ENCODE data around the gene VTN. TPM values are rescaled to one million over a fixed set of nuclear protein-coding genes. Genes with fewer than 3 reads are reported as not detected.
A peak's percentile ranks its signal among the peaks of the same experiment; 100 is the strongest.

Gene VTN
- 1 to 10 TPM; 1.5 to 2.6 TPM for total RNA-seq
- polyA plus RNA-seq: 1 to 10 TPM in 1 of 2 donors, under 1 TPM in 1; 0.63 to 4.3 TPM
- long read RNA-seq, donor 1, transcript VTN-201 (8 exons, 2,149 nt): major isoform, 7 of 9 reads
- long read RNA-seq, donor 1, partial matches to known transcripts: 0 of 9 reads
- long read RNA-seq, donor 1, other reads (novel, unspliced or antisense): 2 of 9 reads
- long read RNA-seq, donor 2, partial matches to known transcripts: 0 of 4 reads
- long read RNA-seq, donor 2, other reads (novel, unspliced or antisense): 1 of 4 reads

DNA sequence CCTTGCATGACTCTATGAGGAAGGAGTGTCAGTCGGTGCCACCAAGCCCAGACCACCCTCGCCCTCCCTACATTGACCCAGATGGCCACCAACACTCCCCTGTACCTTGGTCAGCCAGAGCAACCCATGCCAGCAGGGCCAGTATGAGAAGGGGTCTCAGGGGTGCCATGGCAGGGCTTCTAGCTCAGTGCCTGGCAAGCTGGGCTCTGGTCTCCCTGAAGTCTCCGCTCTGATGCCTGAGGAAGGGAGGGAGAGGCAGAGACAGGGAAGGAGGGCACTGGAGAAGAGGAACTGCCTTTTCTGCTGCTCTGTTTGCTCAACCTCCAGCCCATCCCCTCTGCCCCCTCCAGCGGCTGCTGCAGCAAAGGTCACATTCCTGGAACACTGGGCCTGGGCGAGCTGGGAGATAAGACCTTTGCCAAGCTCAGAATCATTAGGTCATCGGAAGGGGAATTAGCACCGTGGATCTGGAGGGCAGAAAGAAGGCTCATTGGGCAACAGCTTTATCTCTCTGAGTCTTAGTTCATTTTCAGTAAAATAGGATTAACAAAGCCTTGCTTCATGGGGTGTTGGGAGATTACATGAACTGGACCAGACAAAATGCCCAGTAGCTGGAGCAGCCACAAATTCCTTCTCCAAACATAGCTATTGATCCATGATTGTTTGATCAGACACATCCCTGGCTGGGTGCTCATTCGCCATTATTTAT lies at the start of gene VTN:
VTN (minus strand) TSS at position 273 of the 709 bp plus-strand sequence; CDS start at position 169, 104 bp downstream.
- Histone ChIP-seq H3K9me3 (ENCODE audit: control insufficient read depth, low read length) (no peaks in the 10 kb centered on the region), H3K4me3 (ENCODE audit: low read length in 2 of 2) (no peak within 1 kb of the TSS), H3K27me3 (ENCODE audit: control insufficient read depth in 1 of 2, insufficient read depth in 2 of 2, low read length in 1 of 2) (no peaks in the 10 kb centered on the region), H3K27ac (ENCODE audit: low read depth in 1 of 2, low read length in 2 of 2) (peak within 1 kb of the TSS; percentile 31 to 46), H3K36me3 (ENCODE audit: control insufficient read depth in 1 of 2, insufficient read depth in 2 of 2, low read length in 1 of 2) (no peaks in the 10 kb centered on the region), H3K4me1 (ENCODE audit: control insufficient read depth in 1 of 2, insufficient read depth in 2 of 2, low read length in 2 of 2) (no peaks in the 10 kb centered on the region)
- WGBS, 2 donors: 21 to 22% methylated on average over 8 of the region's 8 CpGs
- no peak for DNase-seq
- intact Hi-C loops (cut with DNase I): no loop called here
- ATAC-seq (ENCODE audit: low FRiP score): no peak

- intact Hi-C loops (cut with DNase I): no loop called here
- Histone ChIP-seq H3K27ac (ENCODE audit: low read depth in 1 of 2, low read length in 2 of 2) (no peak overlapping the region), H3K4me3 (ENCODE audit: low read length in 2 of 2) (no peak overlapping the region), H3K4me1 (ENCODE audit: control insufficient read depth in 1 of 2, insufficient read depth in 2 of 2, low read length in 2 of 2) (no peaks in the 10 kb centered on the region), H3K9me3 (ENCODE audit: control insufficient read depth, low read length) (no peaks in the 10 kb centered on the region), H3K36me3 (ENCODE audit: control insufficient read depth in 1 of 2, insufficient read depth in 2 of 2, low read length in 1 of 2) (no peaks in the 10 kb centered on the region), H3K27me3 (ENCODE audit: control insufficient read depth in 1 of 2, insufficient read depth in 2 of 2, low read length in 1 of 2) (no peaks in the 10 kb centered on the region)
- peak; percentile 57 to 73 for DNase-seq
- no peak for ATAC-seq (ENCODE audit: low FRiP score)
- WGBS, 2 donors: 20 to 22% methylated on average over 13 of the region's 13 CpGs
Measured at GRCh38 chr17:28416703-28417311, 46.7 kb upstream of the VTN start.

DNA sequence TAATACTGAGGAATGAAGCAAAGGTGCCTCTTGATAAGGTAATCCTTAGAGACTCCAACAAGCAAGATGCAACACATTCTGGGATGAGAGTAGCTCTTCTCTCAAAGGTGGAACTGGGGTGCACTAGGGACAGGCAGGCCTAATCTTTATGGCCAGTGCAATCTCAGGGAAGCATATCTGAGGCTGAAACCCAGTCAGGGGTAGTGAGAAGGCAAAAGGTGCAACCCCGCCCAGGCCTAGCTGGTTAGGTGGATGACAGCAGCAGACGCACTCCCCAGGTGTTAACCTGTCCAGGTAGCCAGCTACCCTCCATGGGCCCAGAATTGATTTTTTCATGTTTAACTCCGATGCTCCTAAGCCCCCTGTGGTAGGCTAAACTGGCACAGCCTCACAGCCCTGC lies 45.8 kb upstream of the VTN start:
- DNase-seq (peak in 1 of 2 donors; percentile 53), ATAC-seq (ENCODE audit: low FRiP score) (no peak)
- H3K27me3 ChIP-seq (ENCODE audit: control insufficient read depth in 1 of 2, insufficient read depth in 2 of 2, low read length in 1 of 2): no peaks in the 10 kb centered on the region
- no peaks in the 10 kb centered on the region for H3K36me3 ChIP-seq (ENCODE audit: control insufficient read depth in 1 of 2, insufficient read depth in 2 of 2, low read length in 1 of 2)
- no peak overlapping the region for H3K4me3 ChIP-seq (ENCODE audit: low read length in 2 of 2)
- intact Hi-C loops (cut with DNase I): no loop called here
- no peaks in the 10 kb centered on the region for H3K4me1 ChIP-seq (ENCODE audit: control insufficient read depth in 1 of 2, insufficient read depth in 2 of 2, low read length in 2 of 2)
- no peak overlapping the region for H3K27ac ChIP-seq (ENCODE audit: low read depth in 1 of 2, low read length in 2 of 2)
- 77 to 87% methylated on average over 3 of the region's 3 CpGs for WGBS, 2 donors
- no peaks in the 10 kb centered on the region for H3K9me3 ChIP-seq (ENCODE audit: control insufficient read depth, low read length)

DNA sequence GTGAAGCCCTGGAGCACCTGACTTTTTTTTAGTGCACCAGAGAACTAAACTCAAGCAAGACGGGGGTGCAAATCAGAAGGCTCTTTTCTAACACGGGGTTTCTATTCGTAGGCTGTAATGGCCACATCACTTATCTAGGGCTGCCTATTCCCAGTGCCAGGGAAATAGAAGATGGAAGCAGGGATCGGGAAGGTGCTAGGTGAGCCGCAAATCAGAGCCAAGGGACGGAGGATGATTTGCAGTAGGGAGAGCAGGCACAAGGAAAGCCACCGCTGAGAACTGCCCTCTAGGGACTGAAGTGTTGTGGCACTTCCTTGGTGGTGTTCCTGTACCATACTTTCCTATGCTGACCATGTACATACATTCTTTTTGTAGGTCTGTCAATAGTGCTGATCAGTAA lies 43.7 kb upstream of the VTN start:
- DNase-seq (no peak), ATAC-seq (ENCODE audit: low FRiP score) (no peak)
- WGBS, 2 donors: 53 to 54% methylated on average over 7 of the region's 7 CpGs
- no peaks in the 10 kb centered on the region for H3K36me3 ChIP-seq (ENCODE audit: control insufficient read depth in 1 of 2, insufficient read depth in 2 of 2, low read length in 1 of 2)
- H3K4me3 ChIP-seq (ENCODE audit: low read length in 2 of 2): no peak overlapping the region
- no peaks in the 10 kb centered on the region for H3K4me1 ChIP-seq (ENCODE audit: control insufficient read depth in 1 of 2, insufficient read depth in 2 of 2, low read length in 2 of 2)
- no peaks in the 10 kb centered on the region for H3K9me3 ChIP-seq (ENCODE audit: control insufficient read depth, low read length)
- intact Hi-C loops (cut with DNase I): no loop called here
- H3K27me3 ChIP-seq (ENCODE audit: control insufficient read depth in 1 of 2, insufficient read depth in 2 of 2, low read length in 1 of 2): no peaks in the 10 kb centered on the region
- no peak overlapping the region for H3K27ac ChIP-seq (ENCODE audit: low read depth in 1 of 2, low read length in 2 of 2)

DNA sequence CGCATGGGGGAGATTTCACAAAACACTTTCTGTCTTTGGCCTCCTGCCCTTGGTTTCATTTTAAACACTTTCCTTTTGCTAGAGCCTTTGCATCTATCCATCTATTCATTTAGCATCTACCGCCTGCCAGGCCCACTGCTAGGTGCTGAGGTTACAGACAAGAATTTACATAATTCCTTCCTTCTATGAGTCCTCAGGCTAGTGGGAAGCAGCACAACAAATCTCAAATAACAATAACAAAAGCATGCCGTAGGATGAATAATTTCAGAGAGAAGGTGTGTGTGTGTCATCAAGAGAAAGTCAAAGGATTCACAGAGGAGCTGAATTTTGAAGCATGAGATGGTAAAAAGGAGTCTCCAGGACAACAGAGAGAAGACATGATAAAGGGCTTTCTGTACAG lies 42.0 kb upstream of the VTN start:
- Histone ChIP-seq H3K4me3 (ENCODE audit: low read length in 2 of 2) (no peak overlapping the region), H3K36me3 (ENCODE audit: control insufficient read depth in 1 of 2, insufficient read depth in 2 of 2, low read length in 1 of 2) (no peaks in the 10 kb centered on the region), H3K27me3 (ENCODE audit: control insufficient read depth in 1 of 2, insufficient read depth in 2 of 2, low read length in 1 of 2) (no peaks in the 10 kb centered on the region), H3K27ac (ENCODE audit: low read depth in 1 of 2, low read length in 2 of 2) (no peak overlapping the region), H3K4me1 (ENCODE audit: control insufficient read depth in 1 of 2, insufficient read depth in 2 of 2, low read length in 2 of 2) (no peaks in the 10 kb centered on the region), H3K9me3 (ENCODE audit: control insufficient read depth, low read length) (no peaks in the 10 kb centered on the region)
- ATAC-seq (ENCODE audit: low FRiP score): no peak
- 73 to 76% methylated on average over 3 of the region's 3 CpGs for WGBS, 2 donors
- no peak for DNase-seq
- intact Hi-C loops (cut with DNase I): no loop called here

GRCh38 chr17:28407974-28408306 lies 37.8 kb upstream of the VTN start:
- intact Hi-C loops (cut with DNase I): no loop called here
- H3K9me3 ChIP-seq (ENCODE audit: control insufficient read depth, low read length): no peaks in the 10 kb centered on the region
- no peaks in the 10 kb centered on the region for H3K36me3 ChIP-seq (ENCODE audit: control insufficient read depth in 1 of 2, insufficient read depth in 2 of 2, low read length in 1 of 2)
- no peak for DNase-seq
- no peak overlapping the region for H3K27ac ChIP-seq (ENCODE audit: low read depth in 1 of 2, low read length in 2 of 2)
- ATAC-seq (ENCODE audit: low FRiP score): no peak
- WGBS, 2 donors: 93 to 100% methylated on average over 1 of the region's 1 CpG
- H3K4me3 ChIP-seq (ENCODE audit: low read length in 2 of 2): no peak overlapping the region
- H3K4me1 ChIP-seq (ENCODE audit: control insufficient read depth in 1 of 2, insufficient read depth in 2 of 2, low read length in 2 of 2): no peaks in the 10 kb centered on the region
- no peaks in the 10 kb centered on the region for H3K27me3 ChIP-seq (ENCODE audit: control insufficient read depth in 1 of 2, insufficient read depth in 2 of 2, low read length in 1 of 2)

DNA sequence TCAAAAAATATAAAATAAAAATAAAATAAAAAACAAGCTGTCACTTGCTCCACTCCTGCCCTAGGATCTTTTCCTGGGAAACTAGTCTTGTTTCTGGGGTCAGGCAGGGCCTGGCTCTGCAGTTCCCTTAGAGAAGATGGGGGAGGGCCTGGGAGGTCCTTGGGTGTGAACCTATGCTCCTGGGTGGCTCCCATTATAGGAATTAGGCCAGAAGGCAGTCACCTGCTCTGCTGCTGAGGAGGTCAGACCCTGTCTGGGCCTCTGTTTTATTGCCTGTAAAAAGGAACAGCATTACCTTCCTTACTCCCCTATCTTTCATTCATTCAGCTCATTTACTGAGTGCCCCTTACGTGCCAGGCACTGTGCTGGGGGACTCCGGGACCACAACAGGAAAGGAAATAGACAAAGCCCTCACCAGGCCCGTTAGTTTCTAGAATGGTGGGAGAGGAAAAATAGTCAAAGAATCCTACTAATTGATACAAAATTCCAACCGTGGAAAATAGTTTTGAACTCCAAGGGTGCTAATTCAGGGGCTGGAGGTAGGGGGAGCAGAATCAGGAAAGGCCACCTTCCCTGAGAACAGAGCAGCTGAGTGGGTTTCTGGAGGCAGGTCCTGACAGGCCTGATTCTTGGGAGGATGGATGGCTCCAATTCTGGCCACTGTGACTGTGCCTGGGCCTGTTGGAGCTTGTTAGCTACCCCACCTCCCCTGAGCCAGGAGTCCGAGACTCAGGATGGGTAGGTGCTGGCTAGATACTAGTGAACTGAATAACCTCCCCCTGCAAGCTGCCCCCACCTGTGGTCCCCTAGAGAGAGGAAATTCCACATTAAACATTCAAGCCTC lies 37.2 kb upstream of the VTN start:
- intact Hi-C loops (cut with DNase I): no loop called here
- no peak overlapping the region for H3K27ac ChIP-seq (ENCODE audit: low read depth in 1 of 2, low read length in 2 of 2)
- 84 to 88% methylated on average over 5 of the region's 5 CpGs for WGBS, 2 donors
- no peaks in the 10 kb centered on the region for H3K27me3 ChIP-seq (ENCODE audit: control insufficient read depth in 1 of 2, insufficient read depth in 2 of 2, low read length in 1 of 2)
- DNase-seq (no peak), ATAC-seq (ENCODE audit: low FRiP score) (no peak)
- H3K9me3 ChIP-seq (ENCODE audit: control insufficient read depth, low read length): no peaks in the 10 kb centered on the region
- H3K4me1 ChIP-seq (ENCODE audit: control insufficient read depth in 1 of 2, insufficient read depth in 2 of 2, low read length in 2 of 2): no peaks in the 10 kb centered on the region
- no peaks in the 10 kb centered on the region for H3K36me3 ChIP-seq (ENCODE audit: control insufficient read depth in 1 of 2, insufficient read depth in 2 of 2, low read length in 1 of 2)
- no peak overlapping the region for H3K4me3 ChIP-seq (ENCODE audit: low read length in 2 of 2)

- ATAC-seq (ENCODE audit: low FRiP score): no peak
- no peaks in the 10 kb centered on the region for H3K27me3 ChIP-seq (ENCODE audit: control insufficient read depth in 1 of 2, insufficient read depth in 2 of 2, low read length in 1 of 2)
- H3K36me3 ChIP-seq (ENCODE audit: control insufficient read depth in 1 of 2, insufficient read depth in 2 of 2, low read length in 1 of 2): no peaks in the 10 kb centered on the region
- H3K4me1 ChIP-seq (ENCODE audit: control insufficient read depth in 1 of 2, insufficient read depth in 2 of 2, low read length in 2 of 2): no peaks in the 10 kb centered on the region
- no peaks in the 10 kb centered on the region for H3K9me3 ChIP-seq (ENCODE audit: control insufficient read depth, low read length)
- H3K27ac ChIP-seq (ENCODE audit: low read depth in 1 of 2, low read length in 2 of 2): no peak overlapping the region
- 29 to 31% methylated on average over 9 of the region's 9 CpGs for whole genome bisulfite sequencing, 2 donors
- H3K4me3 ChIP-seq (ENCODE audit: low read length in 2 of 2): peak overlapping the region in 1 of 2 donors; percentile 72
- intact Hi-C loops (cut with DNase I): no loop called here
- DNase-seq: no peak
Measured at GRCh38 chr17:28406473-28406814, 36.3 kb upstream of the VTN start.

All from aorta (tissue), 5 donors.